ENCODE results near the gene LRRC36.

LRRC36 gene

DNA sequence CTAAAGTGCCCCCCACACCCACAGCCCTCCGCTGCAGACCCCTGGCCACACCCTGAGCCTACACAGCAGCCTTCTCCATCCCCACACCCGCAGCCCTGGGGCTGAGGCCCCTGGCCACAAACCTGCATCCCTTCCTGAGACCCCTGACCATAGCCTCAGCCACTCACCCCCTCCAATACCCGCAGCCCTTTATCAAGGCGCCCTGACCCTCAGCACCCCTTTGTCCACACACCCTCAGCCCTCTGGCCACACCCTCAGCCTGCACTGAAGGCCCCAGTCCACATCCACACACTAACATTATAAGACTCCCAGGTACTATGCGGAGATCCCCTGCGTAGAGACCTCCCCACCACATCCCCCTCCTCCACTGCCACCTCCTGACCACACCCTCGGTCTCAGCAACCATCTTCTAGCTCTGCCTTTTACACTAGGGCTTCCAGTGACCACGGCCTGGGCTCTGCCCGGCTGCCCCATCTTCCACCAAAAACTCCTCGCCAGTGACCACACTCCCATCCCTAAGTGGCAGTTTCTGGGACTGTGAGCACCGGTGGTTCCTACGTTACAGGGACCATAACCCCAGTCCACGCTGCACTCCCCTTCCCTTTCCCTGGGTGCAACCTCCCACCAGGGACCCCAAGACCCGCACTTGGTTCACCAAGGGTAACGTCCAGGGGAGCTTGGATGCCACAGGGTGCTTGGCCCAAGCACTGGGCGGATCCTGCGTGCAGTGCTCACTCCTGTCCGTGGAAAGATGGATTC, 65.9 kb downstream of the LRRC36 start:
- DNase-seq: no peak

- DNase-seq: peak; percentile 22
Observed at GRCh38 chr16:67393111-67393787, 66.6 kb downstream of the LRRC36 start, which contains the start of gene TPPP3. Gene TPPP3 (minus strand): TSS chr16:67393498. CDS start chr16:67391111, 2,387 bp downstream.

DNA sequence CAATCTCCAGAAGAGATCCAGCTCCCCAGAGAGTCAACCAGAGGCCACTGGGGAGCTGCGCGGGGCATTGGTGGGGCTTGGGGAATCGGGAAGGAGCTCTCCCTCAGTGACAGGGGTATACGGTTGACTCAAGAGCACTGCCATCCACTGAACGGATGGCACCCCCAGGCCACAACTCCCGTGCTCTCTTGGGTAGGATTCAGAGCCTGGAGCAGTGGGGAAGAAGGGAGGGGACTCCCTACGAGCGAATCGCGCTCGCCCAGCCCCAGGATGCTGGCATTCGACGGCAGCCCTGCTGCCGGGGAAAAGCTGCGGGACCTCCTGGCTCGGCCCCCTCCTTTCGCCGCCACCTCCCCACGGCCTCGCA, 67.2 kb downstream of the LRRC36 start:
- DNase-seq: no peak

GRCh38 chr16:67394155-67395104, 67.8 kb downstream of the LRRC36 start:
- DNase-seq: no peak

- no peak for DNase-seq
Observed at GRCh38 chr16:67395105-67395457, 68.5 kb downstream of the LRRC36 start.

GRCh38 chr16:67395458-67396158, 69.0 kb downstream of the LRRC36 start:
- peak; percentile 84 for DNase-seq

GRCh38 chr16:67396159-67397035, 69.8 kb downstream of the LRRC36 start:
- peak; percentile 56 for DNase-seq

DNA sequence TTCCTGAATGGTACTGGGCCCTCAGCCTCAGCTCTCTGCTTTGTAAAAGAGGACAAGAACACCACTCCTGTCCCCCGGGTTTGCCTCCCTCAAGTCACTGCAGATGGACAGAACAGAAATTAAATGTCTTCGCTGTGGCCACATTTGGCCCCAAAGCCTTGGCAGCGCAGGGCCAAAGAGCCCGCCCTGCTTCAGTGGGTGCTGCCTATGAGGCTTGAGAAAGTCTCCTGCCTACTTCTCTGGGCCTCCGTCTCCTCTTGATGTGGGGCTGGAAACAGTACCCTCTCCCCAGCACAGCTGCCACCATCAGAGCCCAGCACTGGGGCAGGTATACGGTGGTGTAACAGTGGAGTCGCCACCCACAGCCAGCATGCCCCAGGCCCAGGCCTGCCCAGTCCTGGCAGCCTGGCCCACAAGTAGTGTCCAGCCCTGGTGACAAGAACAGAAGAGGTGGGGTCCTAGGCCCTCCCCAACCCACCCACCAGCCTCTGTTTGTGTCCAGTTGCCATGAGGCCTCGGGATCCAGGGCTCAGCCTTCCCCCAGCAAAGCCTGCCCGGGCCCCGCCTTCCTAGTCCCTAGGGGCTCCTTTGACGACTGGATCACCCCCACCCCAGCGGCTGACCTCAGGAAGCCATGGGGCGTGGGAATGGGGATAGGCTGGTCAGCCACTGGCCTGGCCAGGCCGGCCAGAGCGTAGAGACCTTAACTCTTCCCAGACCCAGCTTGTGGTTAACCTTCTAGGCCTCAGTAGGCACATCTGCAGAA, 70.6 kb downstream of the LRRC36 start:
- DNase-seq: no peak

DNA sequence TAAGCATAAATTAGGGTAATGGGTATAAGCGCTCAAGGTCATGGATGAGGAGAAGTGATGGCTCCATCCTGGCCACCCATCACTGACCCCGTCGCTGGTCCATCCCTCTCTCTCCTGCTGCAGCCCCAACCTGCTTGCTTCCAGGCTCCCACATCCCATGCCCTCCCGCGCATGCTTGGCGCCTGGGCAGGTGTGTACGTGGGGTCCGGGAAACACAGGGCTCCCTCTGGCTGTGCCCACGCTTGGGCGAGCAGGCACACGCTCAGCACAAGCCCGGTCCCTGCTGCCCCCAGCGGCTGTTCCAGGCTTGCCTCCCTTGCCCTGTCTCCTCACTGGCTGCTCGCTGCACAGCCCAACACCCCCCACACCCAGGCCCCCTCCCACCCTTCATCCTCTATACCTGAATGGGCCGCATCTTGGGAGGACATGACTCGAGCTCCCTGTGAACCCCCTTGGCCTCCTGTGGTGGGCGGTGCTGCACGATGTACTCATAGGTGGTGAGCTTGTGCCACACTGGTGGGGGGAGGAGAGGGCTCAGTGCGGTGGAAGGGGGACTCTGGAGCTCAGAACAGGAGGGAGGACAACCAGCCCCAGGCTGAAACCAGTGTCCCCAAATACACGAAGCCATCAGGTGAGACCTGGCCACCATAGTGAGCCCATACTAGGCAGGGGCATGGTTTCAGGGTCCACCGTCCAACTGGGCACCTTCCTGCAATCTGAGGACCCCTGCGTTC, 71.4 kb downstream of the LRRC36 start:
- no peak for DNase-seq

GRCh38 chr16:67398546-67399217, 72.1 kb downstream of the LRRC36 start:
- DNase-seq: no peak

GRCh38 chr16:67399218-67399733, 72.7 kb downstream of the LRRC36 start:
- DNase-seq: no peak

- DNase-seq: no peak
Observed at GRCh38 chr16:67399749-67400704, 73.4 kb downstream of the LRRC36 start.

DNA sequence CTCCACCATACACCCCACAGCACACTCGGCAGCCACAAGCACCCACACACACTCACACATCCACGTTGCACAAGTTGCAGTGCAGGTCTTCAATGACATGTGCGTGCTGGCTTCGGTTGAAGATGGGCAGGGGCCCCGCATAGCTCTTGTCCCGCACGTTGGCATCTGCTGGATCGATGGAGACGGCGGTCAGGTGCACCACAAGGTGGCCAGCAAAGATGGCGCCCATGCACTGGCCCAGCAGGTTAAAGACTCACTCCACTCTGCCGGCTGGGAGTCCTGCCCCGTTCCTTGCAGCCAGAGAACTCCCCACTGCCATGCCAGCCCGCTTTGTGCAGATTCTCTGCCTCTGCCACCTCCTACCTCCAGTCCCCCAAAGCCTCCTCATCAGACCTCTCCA, 74.3 kb downstream of the LRRC36 start:
- no peak for DNase-seq

DNA sequence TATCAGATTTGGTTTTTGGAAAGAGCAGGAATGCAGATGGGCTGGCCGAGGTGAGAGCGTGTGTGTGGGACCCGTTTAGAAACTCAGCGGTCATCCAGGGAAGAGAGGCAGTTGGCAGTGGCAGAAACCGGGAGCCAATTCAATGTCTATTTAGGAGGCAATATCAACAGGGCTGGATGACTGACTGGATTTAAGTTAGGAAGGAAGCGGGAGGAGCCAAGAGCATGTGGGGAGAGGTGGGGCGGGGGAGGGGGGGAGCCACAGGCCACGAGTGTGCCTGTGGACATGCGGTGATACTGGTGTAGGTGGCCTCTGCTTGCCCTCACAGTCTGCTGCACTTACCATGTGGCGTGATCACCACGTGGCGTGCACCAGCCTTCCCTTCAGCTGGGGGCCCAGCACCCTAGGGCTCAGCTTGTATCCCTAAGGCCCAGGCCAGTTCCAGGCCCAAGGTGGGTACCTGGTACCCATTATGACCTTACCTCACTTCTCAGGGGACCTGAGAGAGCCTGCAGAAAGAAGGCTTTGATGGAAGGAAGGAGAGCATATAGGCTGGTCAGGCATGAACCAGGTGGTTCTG, 77.5 kb downstream of the LRRC36 start:
- DNase-seq: no peak

- no peak for DNase-seq
Observed at GRCh38 chr16:67404740-67405226, 78.2 kb downstream of the LRRC36 start.

DNA sequence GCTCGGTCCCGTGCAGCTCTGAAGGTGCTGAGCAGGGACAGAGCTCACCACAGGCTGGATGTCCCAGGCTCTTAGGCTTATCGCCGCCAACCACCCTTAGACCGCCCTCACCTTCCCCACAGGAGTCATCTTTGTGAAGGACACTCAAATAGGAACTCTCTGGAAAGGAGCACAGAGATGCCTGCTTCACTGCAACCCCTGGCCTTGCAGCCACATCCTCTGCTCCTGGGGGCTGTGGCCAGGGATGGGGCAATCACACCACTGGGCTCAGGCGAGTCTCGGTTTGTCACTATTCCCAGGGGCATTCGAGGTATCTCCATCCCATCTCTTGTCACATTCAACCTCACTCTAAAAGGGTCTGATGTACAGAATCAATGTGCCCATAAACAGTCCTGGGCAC, 78.7 kb downstream of the LRRC36 start:
- DNase-seq: no peak

DNA sequence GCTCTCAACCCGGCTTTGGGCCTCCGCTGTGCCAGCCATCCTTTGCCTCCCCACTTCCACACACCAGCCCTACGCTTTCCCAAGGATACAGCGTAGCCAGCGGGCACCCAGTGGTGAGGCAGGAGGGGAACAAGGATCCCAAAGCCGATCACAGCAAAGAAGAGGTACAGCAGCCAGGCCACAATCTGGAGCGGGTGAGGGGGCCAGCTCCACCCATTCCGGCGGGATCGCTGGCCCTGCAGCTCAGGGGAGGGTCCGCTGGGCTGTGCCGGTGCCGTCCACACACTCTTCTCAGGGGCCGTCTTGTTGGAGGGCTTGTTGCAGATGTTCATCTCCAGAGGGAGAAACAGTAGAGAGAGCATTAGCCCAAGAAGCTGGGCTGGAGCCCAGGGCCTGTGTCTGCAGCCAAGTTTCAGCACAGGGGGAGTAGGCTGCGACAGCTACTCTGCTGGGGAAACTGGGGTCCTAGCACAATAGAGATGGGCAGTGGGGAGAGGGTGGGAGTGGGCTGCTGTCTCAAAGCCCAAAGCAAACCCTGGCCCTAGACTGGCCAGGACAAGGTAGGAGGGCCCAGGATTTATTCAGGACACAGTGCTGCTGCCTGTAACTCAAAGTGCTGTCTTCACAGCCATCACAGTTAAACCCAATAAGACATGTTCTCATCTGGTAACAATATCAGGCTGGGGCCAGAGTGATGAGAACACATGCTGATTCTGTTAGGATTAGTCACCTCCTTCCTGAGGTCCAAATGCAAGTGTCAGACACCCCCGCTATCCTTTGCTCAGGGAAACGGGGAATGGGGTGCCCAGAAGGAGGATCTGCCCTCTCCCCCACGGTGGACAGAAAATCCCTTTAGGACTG, 79.7 kb downstream of the LRRC36 start:
- no peak for DNase-seq

All from NCI-H526 treated with DMSO at 0.1 percent for 48 hours (cell line).